SH-SY5Y (cell line): Measurements from ENCODE around the gene CPZ.

Experiments
- GATA2 ChIP-seq: IDR thresholded peaks from 2 replicates; pipeline ENCODE4 v1.6.1; 2011; ENCODE audit warnings: mild to moderate bottlenecking, low read depth, low read length
- GATA3 ChIP-seq: IDR thresholded peaks from 2 replicates; pipeline ENCODE4 v1.6.1; 2011; ENCODE audit warnings: low read depth, mild to moderate bottlenecking, low read length, moderate library complexity

DNA sequence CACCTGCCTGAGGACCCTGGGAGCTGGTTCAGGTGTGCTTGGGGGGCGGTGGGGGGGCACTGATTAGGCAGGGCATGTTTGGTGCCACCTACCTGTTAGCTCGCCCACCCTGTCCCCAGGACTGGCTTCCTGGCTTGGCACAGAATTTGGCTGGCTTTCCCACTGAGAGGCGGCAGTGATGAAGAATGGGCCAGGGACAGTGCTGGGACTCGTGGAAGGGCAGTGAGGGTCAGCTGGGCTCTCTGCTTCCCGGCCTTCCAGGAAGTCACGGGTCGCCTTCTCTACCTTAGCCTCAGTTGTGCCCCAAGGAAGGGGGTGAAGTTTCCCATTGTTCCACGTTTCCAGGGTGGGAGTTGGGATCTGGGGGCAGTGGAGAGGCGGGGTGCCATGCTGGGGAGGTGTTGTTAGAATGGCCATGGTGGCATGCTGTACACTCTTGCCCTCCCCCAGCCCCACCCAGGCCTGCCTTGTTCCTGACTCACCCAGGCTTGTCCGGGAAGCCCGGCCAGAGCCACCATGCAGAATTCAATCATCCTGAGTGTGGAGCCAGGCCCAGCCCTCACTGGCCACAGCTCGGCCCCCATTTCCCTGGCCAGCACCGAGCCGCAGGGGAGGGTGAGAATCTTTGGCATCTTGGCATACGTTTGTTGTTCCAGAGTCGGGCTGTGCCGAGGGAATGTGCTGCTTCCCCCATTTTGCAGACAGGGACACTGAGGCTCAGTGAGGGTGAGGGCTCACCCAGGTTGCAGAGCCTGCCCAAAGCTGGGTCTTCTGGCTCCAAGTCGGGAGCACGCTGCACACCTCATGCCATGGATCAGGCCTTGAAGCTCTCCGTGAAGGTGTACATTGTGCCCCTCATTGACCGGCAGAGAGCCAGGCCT, 34.2 kb upstream of the CPZ start:
- TF ChIP-seq GATA3 (no peak), GATA2 (no peak)
